ENCODE results near the gene NTMT1.

NTMT1 gene

GRCh38 chr9:129609486-129610212 is 16.3 kb upstream of the NTMT1 start:
- WGBS (ENCODE audit: extremely low coverage, insufficient coverage, insufficient read length), result no CpG with 5 or more reads among the region's 30 CpGs
- H3K36me3 ChIP-seq (ENCODE audit: control insufficient read depth in 1 of 2, insufficient read depth in 2 of 2, low read length in 2 of 2), result no peaks in the 10 kb centered on the region
- H2BK5ac ChIP-seq (ENCODE audit: low read depth, low read length, poor library complexity), result peak overlapping the region; percentile 72

GRCh38 chr9:129610213-129610472 is 15.8 kb upstream of the NTMT1 start:
- Histone ChIP-seq H3K9ac (ENCODE audit: low read length) (no peak overlapping the region), H2BK5ac (ENCODE audit: low read depth, low read length, poor library complexity) (peak overlapping the region; percentile 92), H2BK120ac (ENCODE audit: insufficient read depth, low read length, poor library complexity) (peak overlapping the region; percentile 94), H3K4me3 (ENCODE audit: low read depth, low read length) (peak overlapping the region; percentile 69), H2AFZ (ENCODE audit: insufficient read depth, low read length, poor library complexity) (peak overlapping the region; percentile 88), H3K4me2 (ENCODE audit: low read length) (peak overlapping the region; percentile 93), H3K79me2 (ENCODE audit: control insufficient read depth, insufficient read depth, low read length, poor library complexity) (peaks cover 11% of the 10 kb centered on the region), H3K36me3 (ENCODE audit: control insufficient read depth in 1 of 2, insufficient read depth in 2 of 2, low read length in 2 of 2) (no peaks in the 10 kb centered on the region), H2BK12ac (ENCODE audit: low read length) (peak overlapping the region; percentile 80), H4K12ac (ENCODE audit: low read depth, low read length) (peak overlapping the region; percentile 88), H3K27me3 (ENCODE audit: insufficient read depth, low read length) (no peaks in the 10 kb centered on the region), H3K4me1 (ENCODE audit: control insufficient read depth in 1 of 2, insufficient read depth in 2 of 2, low read length in 2 of 2) (peaks cover 14 to 18% of the 10 kb centered on the region in 2 experiments), H3K23ac (ENCODE audit: low read length) (no peak overlapping the region), H3K79me1 (ENCODE audit: low read length) (peaks cover 28% of the 10 kb centered on the region), H3K14ac (ENCODE audit: low read length) (peak overlapping the region; percentile 94), H2AK5ac (ENCODE audit: low read length) (peak overlapping the region; percentile 70), H4K91ac (ENCODE audit: low read depth, low read length) (peak overlapping the region; percentile 100), H3K27ac (ENCODE audit: low read depth, low read length) (peak overlapping the region; percentile 75), H3K4ac (ENCODE audit: low read depth, low read length) (peak overlapping the region; percentile 83), H3K9me3 (ENCODE audit: insufficient read depth, low read depth, low read length) (no peaks in the 10 kb centered on the region), H3K18ac (ENCODE audit: low read length) (peak overlapping the region; percentile 94), H4K8ac (ENCODE audit: low read depth, low read length) (peak overlapping the region; percentile 88)
- no peak for DNase-seq
- WGBS (ENCODE audit: extremely low coverage, insufficient coverage, insufficient read length), result no CpG with 5 or more reads among the region's 24 CpGs

More at GRCh38 chr9:129609486-129610212, 16.3 kb upstream of the NTMT1 start:
- Histone ChIP-seq H3K27me3 (ENCODE audit: insufficient read depth, low read length) (no peaks in the 10 kb centered on the region), H4K91ac (ENCODE audit: low read depth, low read length) (peak overlapping the region; percentile 98), H3K4ac (ENCODE audit: low read depth, low read length) (peak overlapping the region; percentile 93), H3K9me3 (ENCODE audit: insufficient read depth, low read depth, low read length) (no peaks in the 10 kb centered on the region), H2BK12ac (ENCODE audit: low read length) (peak overlapping the region; percentile 99), H3K23ac (ENCODE audit: low read length) (no peak overlapping the region), H3K18ac (ENCODE audit: low read length) (peak overlapping the region; percentile 98), H3K27ac (ENCODE audit: low read depth, low read length) (peak overlapping the region; percentile 21), H3K14ac (ENCODE audit: low read length) (peak overlapping the region; percentile 97), H3K4me1 (ENCODE audit: control insufficient read depth in 1 of 2, insufficient read depth in 2 of 2, low read length in 2 of 2) (peaks cover 14 to 18% of the 10 kb centered on the region in 2 experiments), H4K12ac (ENCODE audit: low read depth, low read length) (peak overlapping the region; percentile 84), H3K79me1 (ENCODE audit: low read length) (peaks cover 28% of the 10 kb centered on the region), H3K4me3 (ENCODE audit: low read depth, low read length) (peak overlapping the region; percentile 44), H2BK120ac (ENCODE audit: insufficient read depth, low read length, poor library complexity) (peak overlapping the region; percentile 95), H2AK5ac (ENCODE audit: low read length) (peak overlapping the region; percentile 98), H2AFZ (ENCODE audit: insufficient read depth, low read length, poor library complexity) (peak overlapping the region; percentile 94), H4K8ac (ENCODE audit: low read depth, low read length) (peak overlapping the region; percentile 95), H3K79me2 (ENCODE audit: control insufficient read depth, insufficient read depth, low read length, poor library complexity) (peaks cover 11% of the 10 kb centered on the region), H3K9ac (ENCODE audit: low read length) (no peak overlapping the region), H3K4me2 (ENCODE audit: low read length) (peak overlapping the region; percentile 43)
- no peak for DNase-seq

GRCh38 chr9:129610473-129611306 is 15.3 kb upstream of the NTMT1 start:
- H3K36me3 ChIP-seq (ENCODE audit: control insufficient read depth in 1 of 2, insufficient read depth in 2 of 2, low read length in 2 of 2), result no peaks in the 10 kb centered on the region
- peak overlapping the region; percentile 88 for H2AFZ ChIP-seq (ENCODE audit: insufficient read depth, low read length, poor library complexity)
- peak; percentile 56 to 84 for DNase-seq
- peak overlapping the region; percentile 94 for H2BK120ac ChIP-seq (ENCODE audit: insufficient read depth, low read length, poor library complexity)
- H2BK12ac ChIP-seq (ENCODE audit: low read length), result peak overlapping the region; percentile 82
- no peaks in the 10 kb centered on the region for H3K27me3 ChIP-seq (ENCODE audit: insufficient read depth, low read length)
- WGBS (ENCODE audit: extremely low coverage, insufficient coverage, insufficient read length), result no CpG with 5 or more reads among the region's 66 CpGs
- H3K9me3 ChIP-seq (ENCODE audit: insufficient read depth, low read depth, low read length), result no peaks in the 10 kb centered on the region
- peak overlapping the region; percentile 70 for H2AK5ac ChIP-seq (ENCODE audit: low read length)
- H4K12ac ChIP-seq (ENCODE audit: low read depth, low read length), result peak overlapping the region; percentile 88
- peak overlapping the region; percentile 93 for H3K4me2 ChIP-seq (ENCODE audit: low read length)
- H3K14ac ChIP-seq (ENCODE audit: low read length), result peak overlapping the region; percentile 94
- peak overlapping the region; percentile 94 for H3K18ac ChIP-seq (ENCODE audit: low read length)
- H3K4me1 ChIP-seq (ENCODE audit: control insufficient read depth in 1 of 2, insufficient read depth in 2 of 2, low read length in 2 of 2), result peaks cover 14 to 18% of the 10 kb centered on the region in 2 experiments
- H3K23ac ChIP-seq (ENCODE audit: low read length), result no peak overlapping the region
- H3K79me1 ChIP-seq (ENCODE audit: low read length), result peaks cover 28% of the 10 kb centered on the region
- peak overlapping the region; percentile 83 for H3K4ac ChIP-seq (ENCODE audit: low read depth, low read length)
- no peak overlapping the region for H3K9ac ChIP-seq (ENCODE audit: low read length)
- peaks cover 11% of the 10 kb centered on the region for H3K79me2 ChIP-seq (ENCODE audit: control insufficient read depth, insufficient read depth, low read length, poor library complexity)
- H3K27ac ChIP-seq (ENCODE audit: low read depth, low read length), result peak overlapping the region; percentile 75
- peak overlapping the region; percentile 88 for H4K8ac ChIP-seq (ENCODE audit: low read depth, low read length)
- peak overlapping the region; percentile 69 for H3K4me3 ChIP-seq (ENCODE audit: low read depth, low read length)
- peak overlapping the region; percentile 92 for H2BK5ac ChIP-seq (ENCODE audit: low read depth, low read length, poor library complexity)
- peak overlapping the region; percentile 100 for H4K91ac ChIP-seq (ENCODE audit: low read depth, low read length)

DNA sequence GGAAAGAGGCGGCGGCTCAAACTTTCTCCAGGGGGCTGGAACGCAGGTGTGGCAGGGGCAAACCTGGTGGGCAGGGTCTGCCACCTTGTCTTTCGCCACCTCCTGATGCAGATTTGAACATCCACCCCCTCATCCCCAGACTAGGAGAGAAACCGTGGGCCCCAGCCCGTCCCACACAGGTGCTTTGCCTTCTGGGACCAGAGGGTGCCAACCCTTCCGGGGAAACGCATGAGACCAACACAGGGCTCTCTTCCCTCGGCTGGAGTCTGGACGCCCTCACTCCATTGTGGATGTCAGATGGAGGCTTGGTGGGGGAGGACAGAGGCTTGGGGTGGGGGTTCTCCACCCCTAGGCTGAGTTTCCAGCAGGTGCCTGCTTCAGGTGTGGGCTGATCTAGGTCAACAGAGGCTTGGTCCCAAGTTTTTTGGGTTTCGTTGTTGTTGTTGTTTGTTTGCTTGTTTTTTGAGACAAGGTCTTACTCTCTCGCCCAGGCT is 14.6 kb upstream of the NTMT1 start:
- Histone ChIP-seq H3K79me2 (ENCODE audit: control insufficient read depth, insufficient read depth, low read length, poor library complexity) (peaks cover 11% of the 10 kb centered on the region), H3K4ac (ENCODE audit: low read depth, low read length) (no peak overlapping the region), H2BK120ac (ENCODE audit: insufficient read depth, low read length, poor library complexity) (peak overlapping the region; percentile 43), H3K9me3 (ENCODE audit: insufficient read depth, low read depth, low read length) (no peaks in the 10 kb centered on the region), H3K79me1 (ENCODE audit: low read length) (peaks cover 28% of the 10 kb centered on the region), H3K9ac (ENCODE audit: low read length) (no peak overlapping the region), H2BK12ac (ENCODE audit: low read length) (peak overlapping the region; percentile 74), H3K14ac (ENCODE audit: low read length) (peak overlapping the region; percentile 27), H2AFZ (ENCODE audit: insufficient read depth, low read length, poor library complexity) (no peak overlapping the region), H4K12ac (ENCODE audit: low read depth, low read length) (peak overlapping the region; percentile 43), H3K4me3 (ENCODE audit: low read depth, low read length) (no peak overlapping the region), H4K8ac (ENCODE audit: low read depth, low read length) (peak overlapping the region; percentile 64), H2BK5ac (ENCODE audit: low read depth, low read length, poor library complexity) (no peak overlapping the region), H3K36me3 (ENCODE audit: control insufficient read depth in 1 of 2, insufficient read depth in 2 of 2, low read length in 2 of 2) (no peaks in the 10 kb centered on the region), H3K4me1 (ENCODE audit: control insufficient read depth in 1 of 2, insufficient read depth in 2 of 2, low read length in 2 of 2) (peaks cover 14 to 18% of the 10 kb centered on the region in 2 experiments), H2AK5ac (ENCODE audit: low read length) (peak overlapping the region; percentile 59), H3K23ac (ENCODE audit: low read length) (no peak overlapping the region), H3K27me3 (ENCODE audit: insufficient read depth, low read length) (no peaks in the 10 kb centered on the region), H3K27ac (ENCODE audit: low read depth, low read length) (no peak overlapping the region), H4K91ac (ENCODE audit: low read depth, low read length) (peak overlapping the region; percentile 45), H3K4me2 (ENCODE audit: low read length) (peak overlapping the region; percentile 93), H3K18ac (ENCODE audit: low read length) (no peak overlapping the region)
- no peak for DNase-seq
- no CpG with 5 or more reads among the region's 12 CpGs for WGBS (ENCODE audit: extremely low coverage, insufficient coverage, insufficient read length)
